Measurements from ENCODE around the gene CRACR2A. TPM values are rescaled to one million over a fixed set of nuclear protein-coding genes. Genes with fewer than 3 reads are reported as not detected.

Gene CRACR2A
- total RNA-seq, 4 donors from 2014 or later: 34.5 to 165 (median 85.8) TPM

DNA sequence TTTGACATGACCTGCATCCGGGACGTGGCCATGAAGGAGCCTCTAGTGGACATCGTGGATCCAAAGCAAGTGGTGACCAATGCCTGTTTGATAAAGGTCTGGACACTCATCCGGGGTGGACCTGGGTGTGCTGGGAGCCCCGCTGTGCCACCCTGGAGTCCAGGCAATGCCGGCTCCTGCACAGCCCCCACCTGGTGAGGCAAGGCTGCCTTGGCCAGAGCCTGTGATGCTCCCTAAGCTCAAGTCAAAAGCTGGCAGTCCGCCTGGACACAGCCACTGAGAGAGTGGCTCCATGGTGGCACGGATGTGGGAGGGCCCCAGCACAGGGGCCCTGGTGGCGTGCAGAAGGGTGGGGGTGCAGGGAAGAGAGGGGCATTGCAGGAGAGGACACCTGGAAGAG is 176.0 kb downstream of the CRACR2A start:
- intact Hi-C loops (cut with DNase I; ENCODE audit: low total_unique reads): no loop called here
- TF ChIP-seq POLR2A (IDR thresholded peaks at IDR 0.05): no peak
- TF ChIP-seq, protein P1, sequence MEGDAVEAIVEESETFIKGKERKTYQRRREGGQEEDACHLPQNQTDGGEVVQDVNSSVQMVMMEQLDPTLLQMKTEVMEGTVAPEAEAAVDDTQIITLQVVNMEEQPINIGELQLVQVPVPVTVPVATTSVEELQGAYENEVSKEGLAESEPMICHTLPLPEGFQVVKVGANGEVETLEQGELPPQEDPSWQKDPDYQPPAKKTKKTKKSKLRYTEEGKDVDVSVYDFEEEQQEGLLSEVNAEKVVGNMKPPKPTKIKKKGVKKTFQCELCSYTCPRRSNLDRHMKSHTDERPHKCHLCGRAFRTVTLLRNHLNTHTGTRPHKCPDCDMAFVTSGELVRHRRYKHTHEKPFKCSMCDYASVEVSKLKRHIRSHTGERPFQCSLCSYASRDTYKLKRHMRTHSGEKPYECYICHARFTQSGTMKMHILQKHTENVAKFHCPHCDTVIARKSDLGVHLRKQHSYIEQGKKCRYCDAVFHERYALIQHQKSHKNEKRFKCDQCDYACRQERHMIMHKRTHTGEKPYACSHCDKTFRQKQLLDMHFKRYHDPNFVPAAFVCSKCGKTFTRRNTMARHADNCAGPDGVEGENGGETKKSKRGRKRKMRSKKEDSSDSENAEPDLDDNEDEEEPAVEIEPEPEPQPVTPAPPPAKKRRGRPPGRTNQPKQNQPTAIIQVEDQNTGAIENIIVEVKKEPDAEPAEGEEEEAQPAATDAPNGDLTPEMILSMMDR (IDR thresholded peaks at IDR 0.05): no peak
- TF ChIP-seq EP300 (IDR thresholded peaks at IDR 0.05; ENCODE audit: low read depth): no peak
- TF ChIP-seq POLR2AphosphoS5 (IDR thresholded peaks at IDR 0.05): no peak
- H3K9me3 ChIP-seq: no peaks in the 10 kb centered on the region
- H3K27ac ChIP-seq: no peak overlapping the region
- WGBS, 2 donors (ENCODE audit: low coverage in 1 of 2): 93% methylated on average over 9 of the region's 9 CpGs; no CpG with 5 or more reads in 1 of the 2 donors
- in situ Hi-C loops (cut with MboI; ENCODE audit: low pct_ligation_motif_present in 1 of 4, low pct_unique_long_range_greater_than_20kb in 1 of 4, low sequenced_read_pairs in 3 of 4): no loop called here
- H3K36me3 ChIP-seq: no peaks in the 10 kb centered on the region
- no peak for DNase-seq
- H3K4me3 ChIP-seq: no peak overlapping the region
- no peaks in the 10 kb centered on the region for H3K27me3 ChIP-seq
- no peaks in the 10 kb centered on the region for H3K4me1 ChIP-seq

DNA sequence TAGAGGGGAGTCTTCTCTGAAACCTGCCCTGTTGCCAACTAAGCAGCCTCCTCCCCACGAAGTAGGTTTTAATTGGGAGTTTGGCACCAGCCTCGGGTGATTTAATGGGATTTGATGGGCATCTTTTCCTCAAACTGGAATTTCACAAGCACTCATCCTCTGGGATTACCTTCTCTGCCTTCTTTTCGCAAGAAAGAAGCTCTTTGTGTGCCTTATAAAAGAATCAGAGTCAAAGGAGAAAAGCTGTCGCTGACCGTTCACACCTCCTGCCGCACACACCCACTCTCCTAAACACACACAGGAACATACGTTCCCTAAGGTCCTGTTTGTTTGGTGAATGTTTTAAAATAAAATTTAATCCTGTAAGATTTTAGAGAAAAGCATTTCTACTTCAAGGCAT is 177.9 kb downstream of the CRACR2A start:
- WGBS, 2 donors (ENCODE audit: low coverage in 1 of 2): 77 to 83% methylated on average over 7 of the region's 7 CpGs
- H3K4me3 ChIP-seq: no peak overlapping the region
- intact Hi-C loops (cut with DNase I; ENCODE audit: low total_unique reads): loop anchor here (5.0 kb wide), 1 partner anchor 112 kb away; no protein-coding TSS in a partner anchor
- in situ Hi-C loops (cut with MboI; ENCODE audit: low pct_ligation_motif_present in 1 of 4, low pct_unique_long_range_greater_than_20kb in 1 of 4, low sequenced_read_pairs in 3 of 4): no loop called here
- no peaks in the 10 kb centered on the region for H3K9me3 ChIP-seq
- no peak overlapping the region for H3K27ac ChIP-seq
- no peaks in the 10 kb centered on the region for H3K36me3 ChIP-seq
- no peak for DNase-seq
- H3K27me3 ChIP-seq: no peaks in the 10 kb centered on the region
- TF ChIP-seq POLR2AphosphoS5 (IDR thresholded peaks at IDR 0.05) (no peak), POLR2A (IDR thresholded peaks at IDR 0.05) (no peak), EP300 (IDR thresholded peaks at IDR 0.05; ENCODE audit: low read depth) (no peak)
- TF ChIP-seq, protein P1 (IDR thresholded peaks at IDR 0.05): no peak
- no peaks in the 10 kb centered on the region for H3K4me1 ChIP-seq

DNA sequence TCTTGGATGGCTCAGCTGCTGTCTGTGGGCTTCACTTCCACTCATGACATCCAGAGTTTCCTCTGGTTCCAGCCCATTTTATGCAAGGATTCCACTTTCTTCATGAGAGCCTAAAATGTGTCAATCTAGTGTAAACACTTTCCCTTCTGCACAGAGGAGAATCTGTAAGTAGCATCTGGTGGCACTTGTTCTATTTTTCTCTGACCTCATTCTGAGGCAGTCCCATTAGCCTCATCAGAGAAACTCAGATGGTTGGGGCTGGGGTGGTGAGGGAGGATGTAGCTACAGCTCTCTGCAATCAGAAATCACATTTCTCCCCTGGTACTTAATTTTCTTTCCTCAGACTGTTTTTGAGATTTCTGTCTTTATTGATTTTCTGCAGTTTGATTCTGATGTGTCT is 180.3 kb downstream of the CRACR2A start:
- in situ Hi-C loops (cut with MboI; ENCODE audit: low pct_ligation_motif_present in 1 of 4, low pct_unique_long_range_greater_than_20kb in 1 of 4, low sequenced_read_pairs in 3 of 4) (no loop called here), intact Hi-C loops (cut with DNase I; ENCODE audit: low total_unique reads) (loop anchor here (5.0 kb wide), 1 partner anchor 115 kb away; no protein-coding TSS in a partner anchor)
- Histone ChIP-seq H3K36me3 (no peaks in the 10 kb centered on the region), H3K4me1 (no peaks in the 10 kb centered on the region), H3K9me3 (no peaks in the 10 kb centered on the region), H3K27me3 (no peaks in the 10 kb centered on the region), H3K4me3 (no peak overlapping the region), H3K27ac (no peak overlapping the region)
- TF ChIP-seq, protein P1 (IDR thresholded peaks at IDR 0.05): no peak
- no peak for TF ChIP-seq POLR2AphosphoS5 (IDR thresholded peaks at IDR 0.05)
- no peak for DNase-seq

DNA sequence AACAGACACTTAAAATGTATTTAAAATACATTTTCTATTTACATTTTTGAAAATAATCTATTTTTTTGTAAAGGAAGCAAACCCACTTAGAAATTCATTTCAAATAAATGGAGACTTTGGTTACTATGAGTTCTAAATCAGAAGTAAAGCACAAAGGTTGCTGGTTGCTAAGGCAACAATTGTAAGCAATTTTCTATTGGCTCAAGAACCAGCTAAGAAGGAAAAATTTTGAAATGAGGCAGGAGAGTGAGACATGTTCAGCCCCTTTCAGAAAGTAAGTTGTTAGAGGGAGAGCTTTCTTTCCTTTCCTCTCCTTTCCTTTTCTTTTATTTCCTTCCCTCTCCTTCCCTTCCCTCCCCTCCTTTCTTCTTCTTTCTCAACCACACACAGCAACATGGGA is 181.2 kb downstream of the CRACR2A start:
- intact Hi-C loops (cut with DNase I; ENCODE audit: low total_unique reads): loop anchor here (5.0 kb wide), 1 partner anchor 116 kb away; no protein-coding TSS in a partner anchor
- no peaks in the 10 kb centered on the region for H3K27me3 ChIP-seq
- in situ Hi-C loops (cut with MboI; ENCODE audit: low pct_ligation_motif_present in 1 of 4, low pct_unique_long_range_greater_than_20kb in 1 of 4, low sequenced_read_pairs in 3 of 4): no loop called here
- no peaks in the 10 kb centered on the region for H3K9me3 ChIP-seq
- no peak for TF ChIP-seq POLR2A (IDR thresholded peaks at IDR 0.05)
- TF ChIP-seq, protein P1 (IDR thresholded peaks at IDR 0.05): no peak
- TF ChIP-seq EP300 (IDR thresholded peaks at IDR 0.05; ENCODE audit: low read depth): no peak
- TF ChIP-seq POLR2AphosphoS5 (IDR thresholded peaks at IDR 0.05): no peak
- no peak overlapping the region for H3K4me3 ChIP-seq
- H3K36me3 ChIP-seq: no peaks in the 10 kb centered on the region
- DNase-seq: no peak
- no peaks in the 10 kb centered on the region for H3K4me1 ChIP-seq
- H3K27ac ChIP-seq: no peak overlapping the region

All from transverse colon (tissue), 4 donors.